HG03571 (cell line): ENCODE measurements around the gene RITA1.

Experiments used
- ATAC-seq: cut with Tn5 transposase; IDR thresholded peaks from one replicate; pipeline ENCODE4 v1.9.1; 2021; ENCODE audit not compliant: unreplicated experiment

Gene RITA1

GRCh38 chr12:113227686-113228391, 42.3 kb downstream of the RITA1 start:
- ATAC-seq = no peak

- no peak for ATAC-seq
Measured at GRCh38 chr12:113228394-113229028, 43.0 kb downstream of the RITA1 start.

- ATAC-seq = no peak
Measured at GRCh38 chr12:113230315-113231234, 45.1 kb downstream of the RITA1 start.

- no peak for ATAC-seq
Measured at GRCh38 chr12:113231235-113232088, 45.9 kb downstream of the RITA1 start.

- no peak for ATAC-seq
Measured at GRCh38 chr12:113232089-113232839, 46.7 kb downstream of the RITA1 start.

- ATAC-seq = peak; percentile 71
Measured at GRCh38 chr12:113232840-113233585, 47.5 kb downstream of the RITA1 start.

GRCh38 chr12:113233967-113234366, 48.4 kb downstream of the RITA1 start:
- ATAC-seq = no peak

GRCh38 chr12:113234483-113234882, 49.0 kb downstream of the RITA1 start:
- no peak for ATAC-seq

- ATAC-seq = no peak
Measured at GRCh38 chr12:113235976-113236375, 50.5 kb downstream of the RITA1 start.

- ATAC-seq = no peak
Measured at GRCh38 chr12:113236539-113237399, 51.2 kb downstream of the RITA1 start.

- no peak for ATAC-seq
Measured at GRCh38 chr12:113237748-113238147, 52.2 kb downstream of the RITA1 start.

GRCh38 chr12:113238309-113238708, 52.8 kb downstream of the RITA1 start:
- ATAC-seq = no peak

- no peak for ATAC-seq
Measured at GRCh38 chr12:113239288-113239771, 53.8 kb downstream of the RITA1 start.

- ATAC-seq = no peak
Measured at GRCh38 chr12:113239811-113240331, 54.4 kb downstream of the RITA1 start.

GRCh38 chr12:113240395-113240794, 54.9 kb downstream of the RITA1 start:
- ATAC-seq = no peak

GRCh38 chr12:113241191-113242025, 55.9 kb downstream of the RITA1 start:
- ATAC-seq = no peak
